BJ (cell line): ENCODE results near the gene HS6ST2. TPM values are rescaled to one million over a fixed set of nuclear protein-coding genes. Genes with fewer than 3 reads are reported as not detected.

ENCODE experiments used
- polyA plus RNA-seq: library from polyadenylated mRNA; depleted of rRNA; stranded (reverse); fragments of >200 nt; gene quantifications from 2 replicates; pipeline ENCODE4 v1.2.3, GENCODE V29; 2011; rRNA removed
- small RNA-seq: library from RNA; depleted of rRNA; stranded (forward); fragments of <200 nt; gene quantifications from one replicate; pipeline ENCODE3, GENCODE V24; 2012; ENCODE audit warnings: low replicate concordance, low read depth; ENCODE audit not compliant: insufficient read length

HS6ST2 gene
- polyA plus RNA-seq, 1 experiment, result not detected

Small RNA genes lying within 50 kb of the gene (small RNA-seq; reads per million reads assigned to genes)
- gene RNU6-98P (not detected), gene Z82205.1 (not detected)

Other genes starting within 250 kb of the HS6ST2 start
- not detected in 2 replicates for gene USP26, start 138.5 kb upstream of the HS6ST2 start, polyA plus RNA-seq